Large intestine (tissue), 12 donors: ENCODE results near the gene CNOT11. TPM values are rescaled to one million over a fixed set of nuclear protein-coding genes. Genes with fewer than 3 reads are reported as not detected.
A peak's percentile ranks its signal among the peaks of the same experiment; 100 is the strongest.
"Not testable (repeated sequence)": the region's sequence is repeated elsewhere in the genome, so short reads cannot be mapped to it uniquely, and the experiment has no call there.

Source experiments
- DNase-seq, 2 donors: peaks; one replicate each; pipeline versions ENCODE4 v3.0.0 to v3.0.0-alpha.2; 2013
- H3K27ac ChIP-seq: one replicate; pipeline ENCODE4 v1.5.1; 2013; ENCODE audit warnings: low read length
- H3K27me3 ChIP-seq: 2 replicates; pipeline ENCODE4 v1.6.1; 2013; ENCODE audit warnings: low read length; ENCODE audit not compliant: control insufficient read depth, insufficient read depth
- H3K36me3 ChIP-seq: 2 replicates; pipeline ENCODE4 v1.6.1; 2013; ENCODE audit warnings: low read length; ENCODE audit not compliant: control insufficient read depth, insufficient read depth
- H3K4me1 ChIP-seq: one replicate; pipeline ENCODE4 v1.6.1; 2013; ENCODE audit warnings: low read length; ENCODE audit not compliant: control insufficient read depth, insufficient read depth
- H3K4me3 ChIP-seq: one replicate; pipeline ENCODE4 v1.5.1; 2013; ENCODE audit warnings: low read length
- H3K9me3 ChIP-seq: one replicate; pipeline ENCODE4 v1.6.1; 2013; ENCODE audit warnings: mild to moderate bottlenecking, low read depth, low read length, moderate library complexity; ENCODE audit not compliant: control insufficient read depth
- WGBS: methylation state at CpG from one replicate; pipeline ENCODE4 v1.1.5; 2013; ENCODE audit warnings: low lambda C conversion rate; ENCODE audit not compliant: insufficient coverage; 5-methylcytosine and 5-hydroxymethylcytosine counted together
- long read RNA-seq, 11 donors: transcript quantifications; one replicate each; lab custom pipeline, GENCODE V29; 2026
- polyA plus RNA-seq: library from polyadenylated mRNA; unstranded; fragments of 120-200 nt; gene quantifications from one replicate; pipeline ENCODE4 v1.2.1, GENCODE V29; 2013

CNOT11 gene
- polyA plus RNA-seq: 51.8 TPM
- long read RNA-seq, donor 1, transcript CNOT11-201 (7 exons, 2,599 nt): major isoform, 7 of 40 reads
- long read RNA-seq, donor 1, partial matches to known transcripts: 32 of 40 reads
- long read RNA-seq, donor 1, other reads (novel, unspliced or antisense): 0 of 40 reads
- long read RNA-seq, donor 2, transcript CNOT11-201 (7 exons, 2,599 nt): major isoform, 8 of 112 reads
- long read RNA-seq, donor 2, partial matches to known transcripts: 104 of 112 reads
- long read RNA-seq, donor 2, other reads (novel, unspliced or antisense): 0 of 112 reads
- long read RNA-seq, donor 3: 0 reads
- long read RNA-seq, donor 4, partial matches to known transcripts: 0 of 3 reads
- long read RNA-seq, donor 4, other reads (novel, unspliced or antisense): 0 of 3 reads
- long read RNA-seq, donor 5, transcript CNOT11-201 (7 exons, 2,599 nt): major isoform, 8 of 26 reads
- long read RNA-seq, donor 5, partial matches to known transcripts: 18 of 26 reads
- long read RNA-seq, donor 5, other reads (novel, unspliced or antisense): 0 of 26 reads
- long read RNA-seq, donor 6, transcript CNOT11-201 (7 exons, 2,599 nt): major isoform, 19 of 33 reads
- long read RNA-seq, donor 6, partial matches to known transcripts: 14 of 33 reads
- long read RNA-seq, donor 6, other reads (novel, unspliced or antisense): 0 of 33 reads
- long read RNA-seq, donor 7, partial matches to known transcripts: 11 of 15 reads
- long read RNA-seq, donor 7, other reads (novel, unspliced or antisense): 0 of 15 reads
- long read RNA-seq, donor 8, transcript CNOT11-201 (7 exons, 2,599 nt): major isoform, 13 of 34 reads
- long read RNA-seq, donor 8, partial matches to known transcripts: 21 of 34 reads
- long read RNA-seq, donor 8, other reads (novel, unspliced or antisense): 0 of 34 reads
- long read RNA-seq, donor 9, transcript CNOT11-201 (7 exons, 2,599 nt): major isoform, 12 of 18 reads
- long read RNA-seq, donor 9, partial matches to known transcripts: 5 of 18 reads
- long read RNA-seq, donor 9, other reads (novel, unspliced or antisense): 0 of 18 reads
- long read RNA-seq, donor 10, transcript CNOT11-201 (7 exons, 2,599 nt): major isoform, 24 of 99 reads
- long read RNA-seq, donor 10, partial matches to known transcripts: 67 of 99 reads
- long read RNA-seq, donor 10, other reads (novel, unspliced or antisense): 6 of 99 reads
- long read RNA-seq, donor 11, transcript CNOT11-201 (7 exons, 2,599 nt): major isoform, 10 of 10 reads
- long read RNA-seq, donor 11, partial matches to known transcripts: 0 of 10 reads
- long read RNA-seq, donor 11, other reads (novel, unspliced or antisense): 0 of 10 reads

- peak within 1 kb of the TSS; percentile 94 for H3K4me3 ChIP-seq
- WGBS: no CpG with 5 or more reads among the region's 63 CpGs
- H3K36me3 ChIP-seq: peaks cover 2% of the 10 kb centered on the region
- H3K27ac ChIP-seq: peak within 1 kb of the TSS; percentile 93
- peaks cover 11% of the 10 kb centered on the region for H3K4me1 ChIP-seq
- H3K27me3 ChIP-seq: no peaks in the 10 kb centered on the region
- H3K9me3 ChIP-seq: no peaks in the 10 kb centered on the region
- DNase-seq: peak; percentile 98 to 99
These were observed at the start of gene CNOT11 for GRCh38 chr2:101252408-101253012. Gene CNOT11, plus strand, starts transcription at chr2:101252886. Its CDS starts 79 bp downstream, at chr2:101252965.

- peaks cover 22% of the 10 kb centered on the region for H3K4me1 ChIP-seq
- 100% methylated on average over 1 of the region's 4 CpGs for WGBS
- no peak overlapping the region for H3K4me3 ChIP-seq
- no peaks in the 10 kb centered on the region for H3K9me3 ChIP-seq
- H3K36me3 ChIP-seq: no peaks in the 10 kb centered on the region
- DNase-seq: no peak
- H3K27me3 ChIP-seq: no peaks in the 10 kb centered on the region
- H3K27ac ChIP-seq: no peak overlapping the region
These were observed 48.1 kb upstream of the CNOT11 start for GRCh38 chr2:101204400-101205115.

- Histone ChIP-seq H3K9me3 (no peaks in the 10 kb centered on the region), H3K4me1 (peaks cover 22% of the 10 kb centered on the region), H3K4me3 (no peak overlapping the region), H3K36me3 (no peaks in the 10 kb centered on the region), H3K27ac (no peak overlapping the region), H3K27me3 (no peaks in the 10 kb centered on the region)
- 0% methylated on average over 2 of the region's 15 CpGs for WGBS
- DNase-seq: peak; percentile 57 to 62
These were observed 46.9 kb upstream of the CNOT11 start for GRCh38 chr2:101205521-101206479.

GRCh38 chr2:101208830-101209229, 43.9 kb upstream of the CNOT11 start:
- no peaks in the 10 kb centered on the region for H3K9me3 ChIP-seq
- H3K27me3 ChIP-seq: no peaks in the 10 kb centered on the region
- H3K4me1 ChIP-seq: peaks cover 22% of the 10 kb centered on the region
- H3K4me3 ChIP-seq: no peak overlapping the region
- no peak overlapping the region for H3K27ac ChIP-seq
- DNase-seq: no peak
- WGBS: 0% methylated on average over 1 of the region's 4 CpGs
- H3K36me3 ChIP-seq: no peaks in the 10 kb centered on the region

- no peak overlapping the region for H3K4me3 ChIP-seq
- H3K9me3 ChIP-seq: no peaks in the 10 kb centered on the region
- DNase-seq: peak in 1 of 2 donors; percentile 75
- no peaks in the 10 kb centered on the region for H3K36me3 ChIP-seq
- peaks cover 6% of the 10 kb centered on the region for H3K4me1 ChIP-seq
- H3K27ac ChIP-seq: no peak overlapping the region
- no CpG with 5 or more reads among the region's 7 CpGs for WGBS
- H3K27me3 ChIP-seq: no peaks in the 10 kb centered on the region
These were observed 33.4 kb upstream of the CNOT11 start for GRCh38 chr2:101219246-101219645.

- H3K9me3 ChIP-seq, DNase-seq, H3K36me3 ChIP-seq, H3K4me1 ChIP-seq, H3K27me3 ChIP-seq, H3K27ac ChIP-seq, H3K4me3 ChIP-seq: not testable (repeated sequence)
- no CpG with 5 or more reads among the region's 7 CpGs for WGBS
These were observed 32.6 kb upstream of the CNOT11 start for GRCh38 chr2:101220091-101220490.

GRCh38 chr2:101223814-101224231, 28.9 kb upstream of the CNOT11 start:
- no CpG with 5 or more reads among the region's 7 CpGs for WGBS
- H3K27ac ChIP-seq: no peak overlapping the region
- DNase-seq: no peak

GRCh38 chr2:101230541-101231001, 22.1 kb upstream of the CNOT11 start:
- Histone ChIP-seq H3K4me1 (peaks cover 25% of the 10 kb centered on the region), H3K4me3 (no peak overlapping the region), H3K27ac (peak overlapping the region; percentile 73), H3K9me3 (peaks cover 17% of the 10 kb centered on the region), H3K36me3 (no peaks in the 10 kb centered on the region), H3K27me3 (no peaks in the 10 kb centered on the region)
- WGBS: no CpG with 5 or more reads among the region's 2 CpGs
- peak; percentile 58 to 81 for DNase-seq

More at GRCh38 chr2:101223814-101224231, 28.9 kb upstream of the CNOT11 start:
- Histone ChIP-seq H3K36me3 (no peaks in the 10 kb centered on the region), H3K27me3 (no peaks in the 10 kb centered on the region), H3K9me3 (no peaks in the 10 kb centered on the region), H3K4me3 (no peak overlapping the region), H3K4me1 (peaks cover 4% of the 10 kb centered on the region)
